ENCODE measurements around the gene CTU1.

The CTU1 gene

GRCh38 chr19:51064534-51065220 is 43.5 kb downstream of the CTU1 start, which contains the start of gene KLK13:
KLK13 (minus strand) TSS chr19:51065092; CDS start chr19:51065067, 25 bp downstream.
- Histone ChIP-seq H3K9ac (ENCODE audit: low read length) (no peak within 1 kb of the TSS), H3K4me3 (ENCODE audit: low read length) (no peak within 1 kb of the TSS), H3K79me2 (ENCODE audit: low read length) (no peaks in the 10 kb centered on the region), H3K4me1 (ENCODE audit: low read length) (no peaks in the 10 kb centered on the region), H3K9me3 (ENCODE audit: insufficient read depth, low read length) (no peaks in the 10 kb centered on the region), H3K4me2 (ENCODE audit: low read length) (no peak within 1 kb of the TSS), H3K27me3 (ENCODE audit: low read depth, low read length) (peaks cover 36% of the 10 kb centered on the region), H2AFZ (ENCODE audit: low read depth, low read length) (no peak within 1 kb of the TSS), H4K20me1 (ENCODE audit: insufficient read depth, low read length) (no peaks in the 10 kb centered on the region), H3K36me3 (replicated peaks; ENCODE audit: low read depth, low read length) (no peaks in the 10 kb centered on the region), H3K27ac (ENCODE audit: low read length) (no peak within 1 kb of the TSS)
- TF ChIP-seq CTCF (IDR thresholded peaks at IDR 0.05; ENCODE audit: low read depth, low read length) (no peak), EZH2phosphoT487 (IDR thresholded peaks at IDR 0.05; ENCODE audit: low read depth) (no peak)

DNA sequence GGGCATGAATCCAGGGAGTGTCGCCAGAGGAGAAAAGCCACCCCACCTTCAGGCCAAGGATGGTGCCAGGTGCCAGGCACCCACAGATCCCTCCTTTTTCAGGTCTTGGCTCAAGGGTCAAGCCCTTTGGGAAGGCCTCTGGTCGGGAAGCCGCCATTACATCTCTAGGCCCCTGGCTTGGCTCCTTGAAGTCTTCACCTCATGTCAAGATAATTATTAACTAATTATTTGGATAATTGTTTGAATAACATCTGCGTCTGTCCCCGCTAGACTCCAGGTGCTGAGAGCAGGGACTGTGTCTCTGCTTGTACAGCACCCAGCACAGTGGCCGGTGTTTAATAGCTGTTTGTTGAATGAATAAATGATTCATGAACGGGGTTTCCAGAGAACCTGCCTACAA is 44.5 kb downstream of the CTU1 start:
- no peak overlapping the region for H2AFZ ChIP-seq (ENCODE audit: low read depth, low read length)
- H4K20me1 ChIP-seq (ENCODE audit: insufficient read depth, low read length), result no peaks in the 10 kb centered on the region
- no peak overlapping the region for H3K4me2 ChIP-seq (ENCODE audit: low read length)
- no peak overlapping the region for H3K27ac ChIP-seq (ENCODE audit: low read length)
- TF ChIP-seq CTCF (IDR thresholded peaks at IDR 0.05; ENCODE audit: low read depth, low read length) (no peak), EZH2phosphoT487 (IDR thresholded peaks at IDR 0.05; ENCODE audit: low read depth) (no peak)
- H3K9me3 ChIP-seq (ENCODE audit: insufficient read depth, low read length), result no peaks in the 10 kb centered on the region
- H3K36me3 ChIP-seq (replicated peaks; ENCODE audit: low read depth, low read length), result no peaks in the 10 kb centered on the region
- H3K4me3 ChIP-seq (ENCODE audit: low read length), result no peak overlapping the region
- peaks cover 30% of the 10 kb centered on the region; the same call in 1 of the 2 replicates for H3K27me3 ChIP-seq (ENCODE audit: low read depth, low read length)
- H3K9ac ChIP-seq (ENCODE audit: low read length), result no peak overlapping the region
- no peaks in the 10 kb centered on the region for H3K4me1 ChIP-seq (ENCODE audit: low read length)
- H3K79me2 ChIP-seq (ENCODE audit: low read length), result no peaks in the 10 kb centered on the region

- Histone ChIP-seq H3K4me1 (ENCODE audit: low read length) (no peaks in the 10 kb centered on the region), H4K20me1 (ENCODE audit: insufficient read depth, low read length) (no peaks in the 10 kb centered on the region), H3K27me3 (ENCODE audit: low read depth, low read length) (peaks cover 40% of the 10 kb centered on the region), H3K36me3 (replicated peaks; ENCODE audit: low read depth, low read length) (no peaks in the 10 kb centered on the region), H3K27ac (ENCODE audit: low read length) (no peak overlapping the region), H3K9ac (ENCODE audit: low read length) (no peak overlapping the region), H3K9me3 (ENCODE audit: insufficient read depth, low read length) (no peaks in the 10 kb centered on the region), H2AFZ (ENCODE audit: low read depth, low read length) (no peak overlapping the region), H3K4me2 (ENCODE audit: low read length) (no peak overlapping the region), H3K4me3 (ENCODE audit: low read length) (no peak overlapping the region), H3K79me2 (ENCODE audit: low read length) (no peaks in the 10 kb centered on the region)
- TF ChIP-seq CTCF (IDR thresholded peaks at IDR 0.05; ENCODE audit: low read depth, low read length) (no peak), EZH2phosphoT487 (IDR thresholded peaks at IDR 0.05; ENCODE audit: low read depth) (no peak)
These were observed 47.2 kb downstream of the CTU1 start for GRCh38 chr19:51060973-51061372.

DNA sequence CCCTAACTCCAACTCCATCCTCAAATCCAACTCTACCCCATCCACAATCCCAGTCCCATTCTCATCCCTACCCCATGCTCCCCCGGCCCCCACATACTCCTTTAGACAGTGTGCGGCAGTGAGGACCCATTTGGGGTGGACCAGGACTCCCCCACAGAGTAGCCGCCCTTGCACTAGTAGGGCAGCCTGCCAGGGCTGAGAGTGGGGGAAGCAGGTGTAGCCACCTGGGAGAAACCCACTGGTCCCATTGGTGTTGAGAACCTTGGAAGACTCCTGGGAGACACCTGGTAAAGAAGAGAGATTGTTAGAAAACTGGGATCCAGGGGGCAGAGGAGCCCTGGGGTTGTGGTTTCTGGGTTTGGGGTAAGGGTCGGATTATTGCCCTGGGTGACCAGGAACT is 47.9 kb downstream of the CTU1 start:
- TF ChIP-seq CTCF (IDR thresholded peaks at IDR 0.05; ENCODE audit: low read depth, low read length), result no peak
- TF ChIP-seq EZH2phosphoT487 (IDR thresholded peaks at IDR 0.05; ENCODE audit: low read depth), result no peak
- Histone ChIP-seq H4K20me1 (ENCODE audit: insufficient read depth, low read length) (no peaks in the 10 kb centered on the region), H3K36me3 (replicated peaks; ENCODE audit: low read depth, low read length) (no peaks in the 10 kb centered on the region), H2AFZ (ENCODE audit: low read depth, low read length) (no peak overlapping the region), H3K4me3 (ENCODE audit: low read length) (no peak overlapping the region), H3K9ac (ENCODE audit: low read length) (no peak overlapping the region), H3K9me3 (ENCODE audit: insufficient read depth, low read length) (no peaks in the 10 kb centered on the region), H3K27ac (ENCODE audit: low read length) (no peak overlapping the region), H3K79me2 (ENCODE audit: low read length) (no peaks in the 10 kb centered on the region), H3K4me1 (ENCODE audit: low read length) (no peaks in the 10 kb centered on the region), H3K27me3 (ENCODE audit: low read depth, low read length) (peaks cover 47% of the 10 kb centered on the region), H3K4me2 (ENCODE audit: low read length) (no peak overlapping the region)

Measured in OCI-LY3 (cell line).